GM15510 (cell line): ENCODE measurements around the gene ESM1.

Experiments
- POLR2A ChIP-seq: IDR thresholded peaks from 3 replicates; pipeline ENCODE4 v1.6.1; 2011; ENCODE audit warnings: borderline replicate concordance; ENCODE audit not compliant: insufficient read length; ENCODE audit errors: extremely low read depth

Gene ESM1

GRCh38 chr5:54942064-54942778 lies 43.2 kb downstream of the ESM1 start:
- TF ChIP-seq POLR2A = no peak

GRCh38 chr5:54936201-54936600 lies 49.2 kb downstream of the ESM1 start:
- no peak for TF ChIP-seq POLR2A

DNA sequence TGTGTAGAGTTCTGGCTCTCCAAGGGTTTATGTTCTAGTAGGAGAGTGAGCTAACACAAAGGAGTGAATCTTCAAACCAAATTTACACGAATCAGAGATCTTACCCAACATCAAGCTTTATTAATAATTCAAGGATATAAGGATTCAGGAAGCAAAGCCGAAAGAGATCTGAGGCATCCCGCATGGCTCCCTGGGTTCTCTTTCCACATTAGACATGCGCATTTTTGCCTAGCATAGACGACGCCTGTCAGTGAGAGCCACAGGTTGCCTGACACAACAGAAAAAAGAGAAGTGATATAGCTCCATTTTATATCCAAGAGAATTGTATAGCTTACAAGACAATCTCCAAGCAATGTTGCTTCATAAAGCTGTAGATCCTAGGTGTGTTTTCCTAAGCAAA lies 52.6 kb downstream of the ESM1 start:
- TF ChIP-seq POLR2A = no peak

DNA sequence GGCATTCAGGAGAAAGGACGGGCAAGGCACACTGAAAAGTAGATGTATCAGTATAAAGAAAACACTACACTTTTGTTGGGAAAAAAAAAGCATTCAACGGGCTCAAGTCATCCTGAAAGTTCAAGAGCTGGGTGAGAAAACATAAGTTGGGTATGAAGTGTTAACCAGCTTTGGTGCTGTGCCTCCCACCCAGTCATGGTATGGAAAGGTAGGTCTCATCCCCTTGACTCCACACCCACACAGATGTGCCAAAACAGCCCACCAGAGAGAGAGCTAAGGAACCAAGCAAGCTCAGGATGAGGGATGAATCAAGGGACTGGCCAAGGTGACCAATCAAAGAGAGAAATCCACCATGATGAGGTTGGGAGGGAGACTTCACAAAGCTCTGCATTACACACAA lies 54.7 kb downstream of the ESM1 start:
- no peak for TF ChIP-seq POLR2A
